ENCODE data around the gene SNX24.

Gene SNX24

DNA sequence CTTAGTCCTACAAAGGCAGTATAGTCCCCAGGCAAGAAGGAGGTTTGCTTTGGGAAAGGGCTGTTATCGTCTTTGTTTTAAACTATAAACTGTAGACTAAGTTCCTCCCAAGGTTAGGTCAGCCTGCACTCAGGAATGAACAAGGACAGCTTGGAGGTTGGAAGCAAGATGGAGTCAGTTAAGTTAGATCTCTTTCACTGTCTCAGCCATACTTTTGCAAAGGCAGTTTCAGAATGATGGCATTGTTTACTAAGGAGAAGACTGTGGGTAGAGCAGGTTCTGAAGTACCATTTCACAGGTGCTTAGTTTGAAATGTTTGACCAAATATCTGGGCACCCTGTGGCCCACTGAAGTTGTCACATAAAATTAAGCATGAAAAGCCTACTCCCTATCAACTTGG, 19.4 kb downstream of the SNX24 start:
- TF ChIP-seq, protein P1, sequence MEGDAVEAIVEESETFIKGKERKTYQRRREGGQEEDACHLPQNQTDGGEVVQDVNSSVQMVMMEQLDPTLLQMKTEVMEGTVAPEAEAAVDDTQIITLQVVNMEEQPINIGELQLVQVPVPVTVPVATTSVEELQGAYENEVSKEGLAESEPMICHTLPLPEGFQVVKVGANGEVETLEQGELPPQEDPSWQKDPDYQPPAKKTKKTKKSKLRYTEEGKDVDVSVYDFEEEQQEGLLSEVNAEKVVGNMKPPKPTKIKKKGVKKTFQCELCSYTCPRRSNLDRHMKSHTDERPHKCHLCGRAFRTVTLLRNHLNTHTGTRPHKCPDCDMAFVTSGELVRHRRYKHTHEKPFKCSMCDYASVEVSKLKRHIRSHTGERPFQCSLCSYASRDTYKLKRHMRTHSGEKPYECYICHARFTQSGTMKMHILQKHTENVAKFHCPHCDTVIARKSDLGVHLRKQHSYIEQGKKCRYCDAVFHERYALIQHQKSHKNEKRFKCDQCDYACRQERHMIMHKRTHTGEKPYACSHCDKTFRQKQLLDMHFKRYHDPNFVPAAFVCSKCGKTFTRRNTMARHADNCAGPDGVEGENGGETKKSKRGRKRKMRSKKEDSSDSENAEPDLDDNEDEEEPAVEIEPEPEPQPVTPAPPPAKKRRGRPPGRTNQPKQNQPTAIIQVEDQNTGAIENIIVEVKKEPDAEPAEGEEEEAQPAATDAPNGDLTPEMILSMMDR (conservative IDR thresholded peaks at IDR 0.05; ENCODE audit: low read depth, low read length), result no peak
- no peak for DNase-seq (ENCODE audit: low read depth)
- no peak overlapping the region for H3K4me3 ChIP-seq (ENCODE audit: low read length)

DNA sequence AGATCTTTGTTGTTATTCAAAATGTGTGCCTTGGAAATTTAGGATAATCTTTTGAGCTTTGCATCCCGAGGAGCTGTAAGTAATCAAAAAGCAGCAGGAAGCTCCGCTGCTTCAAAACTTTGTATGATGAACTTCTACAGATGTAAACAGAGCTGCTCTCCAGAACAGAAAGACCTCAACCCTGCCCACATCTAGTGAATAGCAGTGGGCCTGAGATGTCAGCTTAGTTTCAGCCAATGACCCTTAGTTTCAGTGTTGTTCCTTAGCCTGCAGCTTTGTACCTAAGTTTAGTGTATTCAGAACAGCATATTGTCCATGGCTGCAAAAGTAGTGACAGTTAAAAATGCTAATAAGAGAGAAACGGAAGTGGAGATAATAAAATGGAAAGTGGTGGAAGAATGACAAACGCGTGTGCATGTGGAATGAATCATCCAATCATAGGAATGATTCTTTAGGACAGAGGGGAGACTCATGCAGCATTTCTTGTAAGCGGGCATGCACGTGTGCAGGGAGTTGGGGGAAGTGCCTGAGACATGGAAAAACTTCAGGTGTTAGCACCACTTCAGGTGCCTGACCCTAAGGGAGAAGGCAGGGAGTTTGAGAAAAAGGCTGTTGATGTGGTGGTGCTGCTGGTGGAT, 24.9 kb downstream of the SNX24 start:
- TF ChIP-seq, protein P1 (conservative IDR thresholded peaks at IDR 0.05; ENCODE audit: low read depth, low read length), result no peak
- no peak overlapping the region for H3K4me3 ChIP-seq (ENCODE audit: low read length)
- DNase-seq (ENCODE audit: low read depth), result no peak

DNA sequence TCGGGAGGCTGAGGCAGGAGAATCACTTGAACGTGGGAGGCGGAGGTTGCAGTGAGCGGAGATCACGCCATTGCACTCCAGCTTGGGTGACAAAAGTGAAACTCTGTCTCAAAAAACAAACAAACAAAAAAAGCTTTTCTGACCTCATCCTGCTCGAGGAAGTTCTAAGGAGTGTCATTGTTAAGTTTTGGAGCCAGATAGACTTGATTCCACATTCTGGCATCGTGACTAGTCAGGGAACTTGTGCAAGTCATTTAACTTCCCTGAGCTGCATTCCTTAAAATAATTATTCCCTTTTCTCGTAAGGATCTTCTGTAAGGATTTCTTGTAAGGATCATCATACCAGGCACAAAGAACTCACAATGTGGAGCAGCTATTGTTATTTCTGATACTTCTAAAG, 26.2 kb downstream of the SNX24 start:
- H3K4me3 ChIP-seq (ENCODE audit: low read length), result no peak overlapping the region
- DNase-seq (ENCODE audit: low read depth), result no peak
- TF ChIP-seq, protein P1 (conservative IDR thresholded peaks at IDR 0.05; ENCODE audit: low read depth, low read length), result no peak

DNA sequence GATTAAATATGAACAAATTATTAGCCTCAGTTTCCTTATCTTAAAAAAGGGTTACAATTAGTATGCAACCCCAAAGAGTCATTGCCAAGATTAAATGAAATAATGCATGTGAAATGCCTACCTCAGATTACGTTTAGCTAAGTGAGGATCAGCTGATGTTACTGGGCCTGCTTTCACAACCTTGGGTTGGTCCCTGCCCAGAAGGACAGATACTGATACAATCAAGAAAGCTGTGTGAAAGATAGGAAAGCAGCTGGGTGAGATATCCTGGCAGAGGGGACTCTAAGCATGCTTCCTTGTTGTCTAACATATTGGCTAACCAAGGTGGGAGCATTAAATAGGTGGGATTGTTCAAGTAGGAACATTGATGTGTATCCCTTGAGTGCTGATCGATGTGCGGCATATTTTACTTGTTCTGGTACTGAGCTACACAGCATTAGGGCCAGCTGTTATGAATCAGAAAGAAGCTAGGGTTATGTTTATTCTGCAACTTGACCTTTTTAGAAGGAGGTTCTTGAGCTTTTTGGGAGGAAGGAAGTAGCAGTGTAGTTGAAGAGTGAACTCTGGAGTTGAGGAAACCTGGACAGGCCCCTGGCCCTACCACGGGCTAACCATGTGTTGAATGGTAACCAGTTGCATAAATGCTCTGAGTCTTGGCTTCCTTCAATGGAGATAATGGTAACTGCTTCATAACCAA, 28.9 kb downstream of the SNX24 start:
- TF ChIP-seq, protein P1 (conservative IDR thresholded peaks at IDR 0.05; ENCODE audit: low read depth, low read length), result no peak
- no peak for DNase-seq (ENCODE audit: low read depth)
- H3K4me3 ChIP-seq (ENCODE audit: low read length), result no peak overlapping the region

DNA sequence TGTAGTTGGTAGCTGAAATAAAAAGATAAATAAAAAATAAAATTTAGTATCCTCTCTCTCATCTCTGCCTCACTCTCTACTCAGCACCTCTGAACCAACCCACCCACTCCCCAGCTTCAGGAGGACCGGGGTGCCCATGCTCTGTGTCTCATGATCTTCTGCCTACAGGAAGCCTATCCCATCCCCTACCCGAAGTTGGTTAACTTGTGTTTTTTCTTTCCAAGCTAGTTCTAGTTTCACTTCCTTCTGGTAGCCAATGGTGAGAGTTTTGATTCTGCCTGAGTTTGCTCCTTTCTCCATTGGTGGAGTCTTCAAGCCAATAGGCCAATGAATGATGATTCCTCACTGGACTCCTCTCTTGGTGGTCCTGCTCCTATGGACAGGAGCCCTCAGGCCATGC, 32.1 kb downstream of the SNX24 start:
- no peak for DNase-seq (ENCODE audit: low read depth)
- TF ChIP-seq, protein P1 (conservative IDR thresholded peaks at IDR 0.05; ENCODE audit: low read depth, low read length), result no peak
- H3K4me3 ChIP-seq (ENCODE audit: low read length), result no peak overlapping the region

DNA sequence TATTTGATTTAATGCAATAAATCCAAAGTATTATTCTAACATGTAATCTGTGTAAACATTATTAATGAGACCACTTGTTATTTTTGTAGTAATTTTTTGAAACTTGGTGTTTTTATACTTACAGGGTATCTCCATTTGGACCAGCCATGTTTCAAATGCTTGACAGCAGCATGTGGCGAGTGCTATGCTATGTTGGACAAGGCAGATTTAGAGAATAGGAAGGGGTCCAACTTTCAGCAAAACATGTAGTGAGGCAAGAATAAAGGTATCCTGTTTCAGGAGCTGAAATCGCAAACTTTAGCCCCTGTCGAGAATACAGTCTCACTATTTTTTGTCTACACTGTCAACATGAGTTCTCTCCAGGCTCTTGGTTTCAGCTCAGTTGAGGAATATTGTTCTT, 33.7 kb downstream of the SNX24 start:
- no peak overlapping the region for H3K4me3 ChIP-seq (ENCODE audit: low read length)
- no peak for DNase-seq (ENCODE audit: low read depth)
- TF ChIP-seq, protein P1 (conservative IDR thresholded peaks at IDR 0.05; ENCODE audit: low read depth, low read length), result no peak

DNA sequence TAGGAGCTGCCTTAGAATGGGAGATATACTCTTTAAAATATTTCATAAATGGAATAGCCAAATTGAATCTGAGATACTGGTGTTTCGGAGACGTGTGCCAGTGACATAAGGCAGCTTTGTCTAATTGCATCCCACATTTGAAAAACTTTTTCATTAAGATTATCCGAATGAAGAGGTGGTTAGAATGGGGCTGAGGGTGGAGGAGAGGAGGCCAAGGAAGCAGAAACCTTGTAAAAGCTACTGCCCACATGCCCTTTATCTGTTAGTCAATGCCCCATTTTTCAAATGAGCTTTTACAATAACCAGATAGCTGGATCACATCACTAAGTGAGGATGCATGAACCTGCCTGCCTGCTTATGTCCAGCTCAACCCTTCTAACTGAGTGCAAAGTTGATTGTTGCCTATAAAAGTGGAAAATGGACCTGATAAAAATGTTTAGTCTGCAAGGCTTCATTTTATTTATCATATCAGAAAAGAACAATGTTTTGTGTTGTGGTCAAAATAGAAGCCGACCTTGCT, 34.8 kb downstream of the SNX24 start:
- DNase-seq (ENCODE audit: low read depth), result no peak
- TF ChIP-seq, protein P1 (conservative IDR thresholded peaks at IDR 0.05; ENCODE audit: low read depth, low read length), result no peak
- H3K4me3 ChIP-seq (ENCODE audit: low read length), result no peak overlapping the region
